ENCODE results near the gene GSDME. TPM values are rescaled to one million over a fixed set of nuclear protein-coding genes. Genes with fewer than 3 reads are reported as not detected.
"Not testable (repeated sequence)": the region's sequence is repeated elsewhere in the genome, so short reads cannot be mapped to it uniquely, and the experiment has no call there.

The GSDME gene
- total RNA-seq, 4 donors from 2014 or later = 5.3 to 15.7 (median 10.6) TPM

DNA sequence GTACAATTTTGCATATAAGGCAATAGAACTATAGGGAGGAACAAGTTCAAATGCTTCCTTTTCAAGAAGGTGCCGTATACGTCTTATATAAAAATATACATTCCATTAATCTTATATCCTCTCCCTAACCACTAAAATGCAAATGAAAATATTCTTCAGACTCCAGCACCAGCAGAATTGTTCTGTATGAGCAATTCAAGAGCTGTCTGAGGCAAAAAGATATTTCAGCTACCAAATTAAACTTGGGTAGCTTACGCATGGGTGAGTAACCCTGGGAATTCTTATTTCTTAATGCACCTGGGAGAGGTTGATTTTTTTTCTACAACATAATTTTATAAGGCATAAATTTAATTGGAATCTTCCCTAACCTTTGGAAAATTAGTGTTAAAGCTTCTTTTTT is 42.2 kb upstream of the GSDME start:
- TF ChIP-seq POLR2A (IDR thresholded peaks at IDR 0.05) = no peak
- no peaks in the 10 kb centered on the region for H3K9me3 ChIP-seq
- no peak overlapping the region for H3K27ac ChIP-seq
- no peak for DNase-seq (ENCODE audit: low spot score in 2 of 2)
- H3K36me3 ChIP-seq = peaks cover 0 to 11% (median 0%) of the 10 kb centered on the region in 3 donors
- no peaks in the 10 kb centered on the region for H3K4me1 ChIP-seq
- 90 to 98% methylated on average over 3 of the region's 3 CpGs for WGBS, 2 donors
- H3K27me3 ChIP-seq = no peaks in the 10 kb centered on the region
- H3K4me3 ChIP-seq = no peak overlapping the region

GRCh38 chr7:24798261-24798660 is 41.0 kb upstream of the GSDME start:
- no peak for DNase-seq (ENCODE audit: low spot score in 2 of 2)
- Histone ChIP-seq H3K36me3 (peaks cover 0 to 1% (median 0%) of the 10 kb centered on the region in 3 donors), H3K4me3 (no peak overlapping the region), H3K27ac (no peak overlapping the region), H3K9me3 (no peaks in the 10 kb centered on the region), H3K4me1 (no peaks in the 10 kb centered on the region), H3K27me3 (no peaks in the 10 kb centered on the region)
- TF ChIP-seq CTCF (IDR thresholded peaks at IDR 0.05) (no peak), POLR2A (IDR thresholded peaks at IDR 0.05) (no peak), EP300 (IDR thresholded peaks at IDR 0.05) (no peak)
- 36 to 50% methylated on average over 4 of the region's 4 CpGs for WGBS, 2 donors

DNA sequence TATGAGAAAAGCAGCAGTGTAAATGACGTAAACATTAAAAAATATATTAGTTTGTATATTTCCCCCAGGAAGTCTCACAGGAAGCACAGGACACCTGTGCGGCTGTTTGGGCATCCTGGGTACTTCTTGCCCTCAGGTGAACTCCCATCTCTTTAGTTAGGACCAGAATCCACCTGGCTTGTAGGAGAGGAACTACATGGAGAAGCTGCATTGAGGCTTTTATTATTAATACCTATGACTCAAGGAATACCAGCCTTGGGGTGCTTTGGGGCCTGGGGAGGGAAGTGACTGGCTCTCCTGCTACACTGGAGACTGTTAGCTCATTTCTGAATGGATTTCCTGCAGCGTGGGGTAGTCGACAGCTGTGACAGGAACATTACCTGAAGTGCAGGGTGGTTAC is 40.0 kb upstream of the GSDME start:
- Histone ChIP-seq H3K9me3 (no peaks in the 10 kb centered on the region), H3K4me3 (no peak overlapping the region), H3K27me3 (no peaks in the 10 kb centered on the region), H3K4me1 (no peaks in the 10 kb centered on the region), H3K27ac (no peak overlapping the region), H3K36me3 (no peaks in the 10 kb centered on the region)
- DNase-seq (ENCODE audit: low spot score in 2 of 2) = no peak
- TF ChIP-seq POLR2A (IDR thresholded peaks at IDR 0.05) = no peak
- no peak for TF ChIP-seq EP300 (IDR thresholded peaks at IDR 0.05)
- TF ChIP-seq CTCF (IDR thresholded peaks at IDR 0.05) = no peak
- WGBS, 2 donors = 93 to 96% methylated on average over 4 of the region's 4 CpGs

DNA sequence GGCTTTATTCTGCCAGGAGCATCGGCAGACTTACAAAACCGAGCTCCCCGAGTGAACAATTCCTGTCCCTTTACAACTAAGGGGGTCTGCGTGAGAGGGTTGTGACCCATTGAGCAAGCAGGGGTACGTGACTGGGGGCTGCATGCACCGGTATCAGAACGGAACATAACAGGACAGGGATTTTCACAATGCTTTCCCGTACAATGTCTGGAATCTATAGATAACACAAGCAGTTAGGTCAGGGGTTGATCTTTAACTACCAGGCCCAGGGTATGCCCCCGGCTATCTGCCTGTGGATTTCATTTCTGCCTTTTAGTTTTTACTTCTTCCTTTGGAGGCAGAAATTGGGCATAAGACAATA is 38.1 kb upstream of the GSDME start:
- no peaks in the 10 kb centered on the region for H3K36me3 ChIP-seq
- H3K27ac ChIP-seq = no peak overlapping the region
- H3K27me3 ChIP-seq = no peaks in the 10 kb centered on the region
- H3K9me3 ChIP-seq = no peaks in the 10 kb centered on the region
- H3K4me1 ChIP-seq = no peaks in the 10 kb centered on the region
- no peak overlapping the region for H3K4me3 ChIP-seq
- no peak for DNase-seq (ENCODE audit: low spot score in 2 of 2)
- 79 to 85% methylated on average over 9 of the region's 9 CpGs for WGBS, 2 donors
- no peak for TF ChIP-seq POLR2A (IDR thresholded peaks at IDR 0.05)
- no peak for TF ChIP-seq EP300 (IDR thresholded peaks at IDR 0.05)
- no peak for TF ChIP-seq CTCF (IDR thresholded peaks at IDR 0.05)

GRCh38 chr7:24794751-24795406 is 37.6 kb upstream of the GSDME start:
- H3K27me3 ChIP-seq; H3K4me3 ChIP-seq; DNase-seq (ENCODE audit: low spot score in 2 of 2); H3K4me1 ChIP-seq; H3K9me3 ChIP-seq; H3K36me3 ChIP-seq; H3K27ac ChIP-seq: not testable (repeated sequence)
- 92 to 93% methylated on average over 22 of the region's 22 CpGs for WGBS, 2 donors

DNA sequence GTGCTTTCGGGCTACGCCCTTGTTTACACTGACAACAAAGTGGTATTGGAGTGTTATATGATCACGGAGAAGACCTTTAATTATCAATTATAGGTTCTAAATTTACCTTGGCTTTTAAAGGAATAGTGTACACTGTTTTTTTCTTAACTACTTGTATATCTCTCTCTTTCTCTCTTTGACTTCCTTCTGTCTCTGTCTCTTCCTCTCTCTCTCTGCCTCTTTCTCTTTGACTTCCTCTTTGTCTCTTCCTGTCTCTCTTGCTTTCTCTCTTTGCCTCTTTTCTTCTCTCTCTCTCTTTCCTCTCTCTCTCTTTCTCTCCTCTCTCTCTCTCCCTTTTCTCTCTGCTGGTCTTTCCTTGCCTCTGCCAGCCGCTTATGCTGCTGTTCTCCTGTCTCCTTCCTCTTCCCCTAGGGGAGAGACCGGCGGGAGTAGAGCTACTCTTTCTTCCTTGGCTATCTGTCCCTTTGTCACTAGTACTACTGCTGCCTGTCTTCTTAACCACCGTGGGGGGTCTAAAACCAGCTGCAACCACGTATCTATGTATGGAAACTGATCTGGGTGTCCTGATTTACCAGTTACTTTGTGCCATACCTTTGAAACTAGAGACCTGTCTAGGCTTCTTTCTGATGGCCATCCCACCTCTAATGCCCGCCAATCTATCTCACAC is 36.9 kb upstream of the GSDME start:
- WGBS, 2 donors = 73 to 77% methylated on average over 9 of the region's 9 CpGs
- H3K4me3 ChIP-seq = no peak overlapping the region

More for the DNA sequence above, 36.9 kb upstream of the GSDME start:
- no peak for TF ChIP-seq EP300 (IDR thresholded peaks at IDR 0.05)
- TF ChIP-seq POLR2A (IDR thresholded peaks at IDR 0.05) = no peak
- TF ChIP-seq CTCF (IDR thresholded peaks at IDR 0.05) = no peak
- no peaks in the 10 kb centered on the region for H3K27me3 ChIP-seq
- no peaks in the 10 kb centered on the region for H3K36me3 ChIP-seq
- no peak overlapping the region for H3K27ac ChIP-seq
- H3K9me3 ChIP-seq = peaks cover 0 to 5% (median 0%) of the 10 kb centered on the region in 4 donors
- DNase-seq (ENCODE audit: low spot score in 2 of 2) = no peak
- H3K4me1 ChIP-seq = no peaks in the 10 kb centered on the region
